Thoracic aorta (tissue), 2 donors: ENCODE measurements around the gene DDX6. TPM values are rescaled to one million over a fixed set of nuclear protein-coding genes. Genes with fewer than 3 reads are reported as not detected.
"Not testable (repeated sequence)": the region's sequence is repeated elsewhere in the genome, so short reads cannot be mapped to it uniquely, and the experiment has no call there.

Experiments
- ATAC-seq: fragments of 150-250 bp; one replicate; pipeline ENCODE4 v1.8.0; 2017; ENCODE audit warnings: low read depth; ENCODE audit not compliant: insufficient number of reproducible peaks, low FRiP score
- DNase-seq: peaks from one replicate; pipeline ENCODE4 v3.0.0-alpha.2; 2020; ENCODE audit warnings: low spot score
- H3K27ac ChIP-seq, 2 donors: fragments of 200-600 bp; sonication (generic); 1 replicate in 1 of 2; 2 replicates in 1 of 2; pipeline ENCODE4 v1.5.1; 2016; ENCODE audit warnings: mild to moderate bottlenecking in 2 of 2, moderate library complexity in 2 of 2
- H3K27me3 ChIP-seq: fragments of 200-600 bp; sonication (generic); replicated peaks from 2 replicates; pipeline ENCODE4 v1.6.0; 2016; ENCODE audit warnings: mild to moderate bottlenecking; ENCODE audit not compliant: insufficient read depth
- H3K36me3 ChIP-seq: fragments of 200-600 bp; sonication (generic); one replicate; pipeline ENCODE4 v1.5.1; 2016
- H3K4me1 ChIP-seq, 2 donors: fragments of 200-600 bp; sonication (generic); 1 replicate in 1 of 2; 2 replicates in 1 of 2; pipeline versions ENCODE4 v1.5.1 to v1.6.0; 2016; ENCODE audit warnings: low read depth in 2 of 2, mild to moderate bottlenecking in 1 of 2; ENCODE audit not compliant: control insufficient read depth in 1 of 2
- H3K4me3 ChIP-seq: fragments of 200-600 bp; sonication (generic); 2 replicates; pipeline ENCODE4 v1.5.1; 2016; ENCODE audit warnings: mild to moderate bottlenecking
- H3K9me3 ChIP-seq: fragments of 200-600 bp; sonication (generic); 2 replicates; pipeline ENCODE4 v1.5.1; 2016
- total RNA-seq, 2 donors: library from RNA; depleted of rRNA; stranded (reverse); fragments of >200 nt; gene quantifications; one replicate each; pipeline versions ENCODE4 v1.1.0 to v1.2.3, GENCODE V29; 2016
- TF ChIP-seq, protein P1 (sequence below): fragments of 200-600 bp; sonication (generic); IDR thresholded peaks from one replicate; pipeline ENCODE4 v1.5.1; 2019; ENCODE audit warnings: antibody characterized with exemption

Gene DDX6
- total RNA-seq, 2 donors from 2014 or later = 77.2 to 161 TPM

DNA sequence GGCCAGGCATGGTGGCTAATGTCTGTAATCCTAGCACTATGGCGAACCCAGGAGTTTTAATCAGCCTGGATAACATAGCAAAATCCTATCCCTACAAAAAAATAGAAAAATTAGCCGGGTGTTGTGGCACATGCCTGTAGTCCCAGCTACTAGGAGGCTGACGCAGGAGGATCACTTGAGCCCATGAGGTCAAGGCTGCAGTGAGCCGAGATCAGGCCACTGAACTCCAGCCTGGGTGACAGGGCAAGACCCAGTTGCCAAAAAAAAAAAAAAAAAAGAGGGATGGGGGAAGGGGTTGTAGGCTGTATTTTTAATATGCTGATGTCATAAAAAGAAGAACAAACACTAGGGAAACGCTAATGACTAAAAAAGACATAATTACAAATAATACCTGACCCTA, 12.1 kb downstream of the DDX6 start:
- no peak for ATAC-seq

DNA sequence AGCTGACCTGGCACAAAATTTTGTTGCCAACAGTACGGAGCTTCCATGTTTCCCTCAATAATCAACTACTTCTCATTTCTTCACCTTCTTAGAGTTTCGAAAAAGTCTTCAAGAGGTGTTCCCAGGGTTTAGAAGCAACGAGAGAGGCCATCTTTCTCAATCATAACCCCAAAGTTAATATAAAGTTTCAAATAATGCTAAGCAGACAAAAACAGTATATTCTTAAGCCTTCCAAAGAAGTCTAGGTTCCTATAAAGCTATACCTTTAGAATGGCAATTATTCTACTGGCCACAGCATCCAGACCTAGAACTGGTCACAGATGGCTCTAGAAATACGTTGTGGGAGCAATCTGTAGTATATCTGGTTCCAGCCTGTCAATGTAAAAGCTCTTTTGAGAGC, 16.9 kb downstream of the DDX6 start:
- TF ChIP-seq, protein P1, sequence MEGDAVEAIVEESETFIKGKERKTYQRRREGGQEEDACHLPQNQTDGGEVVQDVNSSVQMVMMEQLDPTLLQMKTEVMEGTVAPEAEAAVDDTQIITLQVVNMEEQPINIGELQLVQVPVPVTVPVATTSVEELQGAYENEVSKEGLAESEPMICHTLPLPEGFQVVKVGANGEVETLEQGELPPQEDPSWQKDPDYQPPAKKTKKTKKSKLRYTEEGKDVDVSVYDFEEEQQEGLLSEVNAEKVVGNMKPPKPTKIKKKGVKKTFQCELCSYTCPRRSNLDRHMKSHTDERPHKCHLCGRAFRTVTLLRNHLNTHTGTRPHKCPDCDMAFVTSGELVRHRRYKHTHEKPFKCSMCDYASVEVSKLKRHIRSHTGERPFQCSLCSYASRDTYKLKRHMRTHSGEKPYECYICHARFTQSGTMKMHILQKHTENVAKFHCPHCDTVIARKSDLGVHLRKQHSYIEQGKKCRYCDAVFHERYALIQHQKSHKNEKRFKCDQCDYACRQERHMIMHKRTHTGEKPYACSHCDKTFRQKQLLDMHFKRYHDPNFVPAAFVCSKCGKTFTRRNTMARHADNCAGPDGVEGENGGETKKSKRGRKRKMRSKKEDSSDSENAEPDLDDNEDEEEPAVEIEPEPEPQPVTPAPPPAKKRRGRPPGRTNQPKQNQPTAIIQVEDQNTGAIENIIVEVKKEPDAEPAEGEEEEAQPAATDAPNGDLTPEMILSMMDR = no peak
- H3K27ac ChIP-seq = no peak overlapping the region
- no peak for DNase-seq
- H3K36me3 ChIP-seq = peaks cover 25% of the 10 kb centered on the region
- no peak overlapping the region for H3K4me3 ChIP-seq
- no peak for ATAC-seq
- peaks cover 57 to 91% of the 10 kb centered on the region in 2 donors for H3K4me1 ChIP-seq
- no peaks in the 10 kb centered on the region for H3K9me3 ChIP-seq
- no peaks in the 10 kb centered on the region for H3K27me3 ChIP-seq

More for the DNA sequence above, 12.1 kb downstream of the DDX6 start:
- H3K9me3 ChIP-seq = no peaks in the 10 kb centered on the region
- TF ChIP-seq, protein P1 = no peak
- H3K4me3 ChIP-seq = no peak overlapping the region
- H3K27ac ChIP-seq = no peak overlapping the region
- H3K4me1 ChIP-seq = peaks cover 30 to 77% of the 10 kb centered on the region in 2 donors
- peaks cover 51% of the 10 kb centered on the region for H3K36me3 ChIP-seq
- H3K27me3 ChIP-seq = no peaks in the 10 kb centered on the region
- no peak for DNase-seq

GRCh38 chr11:118771547-118772288, 19.2 kb downstream of the DDX6 start:
- Histone ChIP-seq H3K27me3 (no peaks in the 10 kb centered on the region), H3K36me3 (peaks cover 12% of the 10 kb centered on the region), H3K27ac (peak overlapping the region; percentile 34 to 67), H3K4me3 (peak overlapping the region; percentile 17), H3K9me3 (no peaks in the 10 kb centered on the region), H3K4me1 (peaks cover 71 to 98% of the 10 kb centered on the region in 2 donors)
- no peak for ATAC-seq
- TF ChIP-seq, protein P1 = no peak
- no peak for DNase-seq

DNA sequence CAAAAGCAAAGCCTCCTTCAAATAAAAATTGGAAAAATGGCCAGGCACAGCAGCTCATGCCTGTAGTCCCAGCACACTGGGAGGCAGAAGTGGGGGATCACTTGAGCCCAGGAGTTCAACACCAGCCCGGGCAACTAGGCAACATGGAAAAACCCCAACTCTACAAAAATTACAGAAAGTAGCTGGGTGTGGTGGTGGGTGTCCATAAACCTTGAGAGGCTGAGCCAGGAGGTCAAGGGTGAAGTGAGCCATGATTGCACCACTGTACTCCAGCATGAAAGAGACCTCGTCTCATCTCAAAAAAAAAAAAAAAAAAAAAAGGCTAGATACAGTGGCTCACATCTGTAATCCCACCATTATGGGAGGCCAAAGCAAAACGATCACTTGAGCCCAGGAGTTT, 22.3 kb downstream of the DDX6 start:
- no peak for ATAC-seq
- DNase-seq = no peak
- no peaks in the 10 kb centered on the region for H3K9me3 ChIP-seq
- peaks cover 13% of the 10 kb centered on the region for H3K36me3 ChIP-seq
- H3K4me1 ChIP-seq = peaks cover 55 to 72% of the 10 kb centered on the region in 2 donors
- no peak overlapping the region for H3K27ac ChIP-seq
- TF ChIP-seq, protein P1 = no peak
- H3K27me3 ChIP-seq = no peaks in the 10 kb centered on the region
- H3K4me3 ChIP-seq = no peak overlapping the region

DNA sequence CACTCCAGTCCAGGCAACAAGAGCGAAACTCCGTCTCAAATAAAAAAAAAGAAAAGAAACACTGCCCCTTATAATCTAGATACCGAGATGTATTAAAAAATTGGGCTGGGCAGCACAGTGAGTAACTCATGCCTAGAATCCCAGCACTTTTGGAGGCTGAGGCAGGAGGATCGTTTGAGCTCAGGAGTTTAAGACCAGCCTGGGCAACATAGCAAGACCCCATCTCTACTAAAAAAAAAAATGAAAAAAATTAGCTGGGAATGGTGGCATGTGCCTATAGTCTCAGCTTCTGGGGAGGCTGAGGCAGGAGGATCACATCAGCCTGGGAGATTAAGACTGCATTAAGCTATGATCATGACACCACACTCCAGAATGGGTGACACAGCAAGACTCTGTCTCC, 24.9 kb downstream of the DDX6 start:
- TF ChIP-seq, protein P1 = no peak
- Histone ChIP-seq H3K27me3 (no peaks in the 10 kb centered on the region), H3K4me3 (no peak overlapping the region), H3K4me1 (peaks cover 32 to 46% of the 10 kb centered on the region in 2 donors), H3K27ac (no peak overlapping the region), H3K9me3 (no peaks in the 10 kb centered on the region), H3K36me3 (peaks cover 20% of the 10 kb centered on the region)
- no peak for ATAC-seq
- no peak for DNase-seq

- not testable (repeated sequence) for ATAC-seq, H3K27ac ChIP-seq, H3K9me3 ChIP-seq, DNase-seq, H3K4me3 ChIP-seq, H3K27me3 ChIP-seq
- peaks cover 28% of the 10 kb centered on the region for H3K36me3 ChIP-seq
- peaks cover 23 to 37% of the 10 kb centered on the region in 2 donors for H3K4me1 ChIP-seq
Measured at GRCh38 chr11:118765095-118765691, 25.8 kb downstream of the DDX6 start.
